Lung (tissue), 12 donors: ENCODE results near the gene KCNJ10. TPM values are rescaled to one million over a fixed set of nuclear protein-coding genes. Genes with fewer than 3 reads are reported as not detected.
A peak's percentile ranks its signal among the peaks of the same experiment; 100 is the strongest.

Experiments used
- ATAC-seq: fragments of 200-7000 bp; cut with Tn5 transposase; one replicate; pipeline ENCODE4 v1.9.1; 2020; ENCODE audit warnings: moderate number of reproducible peaks; ENCODE audit not compliant: insufficient read depth, low FRiP score
- DNase-seq, 3 donors: peaks; one replicate each; pipeline ENCODE4 v3.0.0-alpha.2; 2013 to 2017
- H3K27ac ChIP-seq, 2 donors: one replicate each; pipeline ENCODE4 v1.5.1; 2013; ENCODE audit warnings: mild to moderate bottlenecking in 2 of 2, moderate library complexity in 2 of 2, control low read depth in 1 of 2, inconsistent platforms in 1 of 2, low read depth in 1 of 2, low read length in 1 of 2
- H3K27me3 ChIP-seq, 3 donors: one replicate each; pipeline ENCODE4 v1.5.1; 2013; ENCODE audit warnings: low read length in 2 of 3; ENCODE audit not compliant: control insufficient read depth in 3 of 3, insufficient read depth in 3 of 3
- H3K36me3 ChIP-seq, 4 donors: one replicate each; pipeline ENCODE4 v1.5.1; 2013; ENCODE audit warnings: low read length in 4 of 4, mild to moderate bottlenecking in 1 of 4, moderate library complexity in 1 of 4; ENCODE audit not compliant: control insufficient read depth in 4 of 4, insufficient read depth in 4 of 4
- H3K4me1 ChIP-seq, 5 donors: one replicate each; pipeline ENCODE4 v1.5.1; 2013; ENCODE audit warnings: low read length in 5 of 5, mild to moderate bottlenecking in 2 of 5, moderate library complexity in 1 of 5; ENCODE audit not compliant: control insufficient read depth in 5 of 5, insufficient read depth in 5 of 5
- H3K4me3 ChIP-seq: one replicate; pipeline ENCODE4 v1.5.1; 2013; ENCODE audit warnings: mild to moderate bottlenecking, control low read depth, moderate library complexity
- H3K9ac ChIP-seq, 2 donors: one replicate each; pipeline ENCODE4 v1.5.1; 2013; ENCODE audit warnings: low read length in 2 of 2, control low read depth in 1 of 2; ENCODE audit not compliant: insufficient read depth in 1 of 2
- H3K9me3 ChIP-seq, 4 donors: one replicate each; pipeline ENCODE4 v1.5.1; 2013; ENCODE audit warnings: low read length in 3 of 4, mild to moderate bottlenecking in 1 of 4, moderate library complexity in 1 of 4; ENCODE audit not compliant: control insufficient read depth in 4 of 4, insufficient read depth in 3 of 4
- CTCF ChIP-seq: IDR thresholded peaks from 2 replicates; pipeline ENCODE4 v1.5.1; 2012; ENCODE audit warnings: mild to moderate bottlenecking; ENCODE audit errors: control extremely low read depth, extremely low read depth
- WGBS, 2 donors: extraction: QIAGEN DNeasy Blood & Tissue Kit; methylation state at CpG; one replicate each; pipeline ENCODE4 v1.1.7; 2013; 5-methylcytosine and 5-hydroxymethylcytosine counted together
- polyA plus RNA-seq, 2 donors: library from polyadenylated mRNA; stranded (reverse); fragments of 200-250 nt; gene quantifications; one replicate each; pipeline ENCODE4 v1.2.1, GENCODE V29; 2013
- total RNA-seq, 2 donors: library from RNA; depleted of rRNA in 1 of 2; stranded (reverse); fragments of >200 nt in 1 of 2; gene quantifications; one replicate each; pipeline ENCODE4 v1.2.1, GENCODE V29; 2014 to 2021
- donor health status: control.
- donor health status: control.
- donor health status: Bipolar disorder and iron deficiency.
- donor health status: healthy.
- donor health status: DM: yes; HTN: yes; CAD: no.

Gene KCNJ10
- total and polyA plus RNA-seq, 4 donors, result 0.02 to 0.37 (median 0.10) TPM

GRCh38 chr1:160078512-160079195 is 8.7 kb upstream of the KCNJ10 start:
- WGBS, 2 donors, result 20% methylated on average over 8 of the region's 8 CpGs
- H3K9ac ChIP-seq, result no peak overlapping the region
- TF ChIP-seq CTCF, result peak; percentile 25
- no peak overlapping the region for H3K4me3 ChIP-seq
- no peak for DNase-seq
- peak; percentile 59 for ATAC-seq
- H3K27ac ChIP-seq, result no peak overlapping the region
- H3K9me3 ChIP-seq, result no peaks in the 10 kb centered on the region
- H3K4me1 ChIP-seq, result peaks cover 0 to under 1% (median 0%) of the 10 kb centered on the region in 5 donors
- no peaks in the 10 kb centered on the region for H3K36me3 ChIP-seq
- peaks cover 0 to 73% (median 43%) of the 10 kb centered on the region in 3 donors for H3K27me3 ChIP-seq

GRCh38 chr1:160077486-160077885 is 7.5 kb upstream of the KCNJ10 start:
- H3K9ac ChIP-seq, result no peak overlapping the region
- no peak for ATAC-seq
- no peaks in the 10 kb centered on the region for H3K4me1 ChIP-seq
- no peaks in the 10 kb centered on the region for H3K9me3 ChIP-seq
- no peak for DNase-seq
- H3K36me3 ChIP-seq, result no peaks in the 10 kb centered on the region
- TF ChIP-seq CTCF, result no peak
- peaks cover 0 to 61% (median 34%) of the 10 kb centered on the region in 3 donors for H3K27me3 ChIP-seq
- no peak overlapping the region for H3K27ac ChIP-seq
- H3K4me3 ChIP-seq, result no peak overlapping the region

- H3K4me1 ChIP-seq, result no peaks in the 10 kb centered on the region
- H3K36me3 ChIP-seq, result no peaks in the 10 kb centered on the region
- no peak overlapping the region for H3K9ac ChIP-seq
- ATAC-seq (no peak), DNase-seq (no peak)
- no peak overlapping the region for H3K4me3 ChIP-seq
- 84 to 87% methylated on average over 3 of the region's 3 CpGs for WGBS, 2 donors
- no peak for TF ChIP-seq CTCF
- H3K27me3 ChIP-seq, result peaks cover 0 to 59% (median 30%) of the 10 kb centered on the region in 3 donors
- H3K27ac ChIP-seq, result no peak overlapping the region
- no peaks in the 10 kb centered on the region for H3K9me3 ChIP-seq
Measured at GRCh38 chr1:160076295-160076694, 6.3 kb upstream of the KCNJ10 start.

GRCh38 chr1:160075836-160076235 is 5.9 kb upstream of the KCNJ10 start:
- DNase-seq, result no peak
- H3K4me1 ChIP-seq, result no peaks in the 10 kb centered on the region
- 26 to 44% methylated on average over 2 of the region's 2 CpGs for WGBS, 2 donors
- no peaks in the 10 kb centered on the region for H3K36me3 ChIP-seq
- no peak for ATAC-seq
- H3K27ac ChIP-seq, result no peak overlapping the region
- H3K9ac ChIP-seq, result no peak overlapping the region
- no peak for TF ChIP-seq CTCF
- no peak overlapping the region for H3K4me3 ChIP-seq
- peaks cover 0 to 58% (median 29%) of the 10 kb centered on the region in 3 donors for H3K27me3 ChIP-seq
- no peaks in the 10 kb centered on the region for H3K9me3 ChIP-seq
